Tibial nerve (tissue), 4 donors: ENCODE measurements around the gene ZNF14.

Source experiments
- EP300 ChIP-seq, 2 donors: sonication (generic); formaldehyde crosslinking; IDR thresholded peaks; one replicate each; pipeline ENCODE4 v1.6.1; 2017; ENCODE audit warnings: antibody characterized with exemption in 2 of 2, mild to moderate bottlenecking in 1 of 2
- POLR2A ChIP-seq, 2 donors: fragments of 450-650 bp; IDR thresholded peaks; one replicate each; pipeline ENCODE4 v1.6.1; 2017; ENCODE audit warnings: antibody characterized with exemption in 2 of 2, mild to moderate bottlenecking in 2 of 2, moderate library complexity in 2 of 2
- TF ChIP-seq, protein P1 (sequence below), 5 experiments: fragments of 200-600 bp in 3 of 5; fragments of 450-650 bp in 2 of 5; sonication (generic) in 3 of 5; IDR thresholded peaks; one replicate each; pipeline ENCODE4 v1.5.1; 2016 to 2019; ENCODE audit warnings: antibody characterized with exemption in 5 of 5, mild to moderate bottlenecking in 3 of 5, moderate library complexity in 2 of 5

DNA sequence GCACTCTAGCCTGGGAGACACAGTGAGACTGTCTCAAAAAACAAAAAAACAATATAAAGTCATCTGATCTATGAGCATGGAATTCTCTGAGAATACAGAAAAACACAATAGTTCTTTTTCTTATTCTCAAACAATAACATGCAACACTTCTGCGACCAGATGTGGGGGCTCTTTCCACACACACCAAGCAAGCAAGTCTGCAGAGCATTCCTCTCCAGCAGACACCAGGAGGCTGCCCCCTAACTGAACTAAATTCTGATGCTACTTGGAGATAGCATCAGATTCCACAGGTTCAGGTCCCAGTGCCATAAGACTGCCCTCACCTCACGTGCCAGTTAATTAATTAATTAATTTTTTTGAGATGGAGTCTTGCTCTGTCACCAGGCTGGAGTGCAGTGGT, 36.5 kb downstream of the ZNF14 start:
- TF ChIP-seq, protein P1, sequence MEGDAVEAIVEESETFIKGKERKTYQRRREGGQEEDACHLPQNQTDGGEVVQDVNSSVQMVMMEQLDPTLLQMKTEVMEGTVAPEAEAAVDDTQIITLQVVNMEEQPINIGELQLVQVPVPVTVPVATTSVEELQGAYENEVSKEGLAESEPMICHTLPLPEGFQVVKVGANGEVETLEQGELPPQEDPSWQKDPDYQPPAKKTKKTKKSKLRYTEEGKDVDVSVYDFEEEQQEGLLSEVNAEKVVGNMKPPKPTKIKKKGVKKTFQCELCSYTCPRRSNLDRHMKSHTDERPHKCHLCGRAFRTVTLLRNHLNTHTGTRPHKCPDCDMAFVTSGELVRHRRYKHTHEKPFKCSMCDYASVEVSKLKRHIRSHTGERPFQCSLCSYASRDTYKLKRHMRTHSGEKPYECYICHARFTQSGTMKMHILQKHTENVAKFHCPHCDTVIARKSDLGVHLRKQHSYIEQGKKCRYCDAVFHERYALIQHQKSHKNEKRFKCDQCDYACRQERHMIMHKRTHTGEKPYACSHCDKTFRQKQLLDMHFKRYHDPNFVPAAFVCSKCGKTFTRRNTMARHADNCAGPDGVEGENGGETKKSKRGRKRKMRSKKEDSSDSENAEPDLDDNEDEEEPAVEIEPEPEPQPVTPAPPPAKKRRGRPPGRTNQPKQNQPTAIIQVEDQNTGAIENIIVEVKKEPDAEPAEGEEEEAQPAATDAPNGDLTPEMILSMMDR (IDR thresholded peaks at IDR 0.05): no peak
- TF ChIP-seq EP300 (IDR thresholded peaks at IDR 0.05): no peak
- no peak for TF ChIP-seq POLR2A (IDR thresholded peaks at IDR 0.05)
